HG02610 (cell line): Measurements from ENCODE around the gene BRWD1.
"Not testable (repeated sequence)": the region's sequence is repeated elsewhere in the genome, so short reads cannot be mapped to it uniquely, and the experiment has no call there.

Source experiments
- ATAC-seq: cut with Tn5 transposase; IDR thresholded peaks from one replicate; pipeline ENCODE4 v1.9.1; 2021; ENCODE audit warnings: mild to moderate bottlenecking, moderate library complexity; ENCODE audit not compliant: unreplicated experiment

The BRWD1 gene

DNA sequence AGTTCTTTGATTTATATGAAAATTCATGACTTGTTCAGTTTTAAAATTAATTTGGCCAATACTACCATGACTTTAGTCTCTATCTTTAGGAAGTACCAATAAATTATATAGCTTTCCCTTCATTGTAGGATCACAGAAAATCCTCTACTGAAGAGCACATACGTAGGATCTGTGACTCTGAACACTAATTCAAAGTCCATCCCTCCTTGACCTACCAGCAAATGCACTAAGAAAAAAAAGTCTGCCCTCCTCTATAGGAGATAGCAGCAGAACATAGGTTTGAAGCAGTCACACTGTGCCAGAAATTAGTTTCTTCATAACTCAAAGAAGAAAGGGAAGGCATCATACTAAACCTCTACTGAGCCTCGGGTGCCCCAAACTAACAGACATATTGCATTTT is 16.5 kb downstream of the BRWD1 start:
- no peak for ATAC-seq

DNA sequence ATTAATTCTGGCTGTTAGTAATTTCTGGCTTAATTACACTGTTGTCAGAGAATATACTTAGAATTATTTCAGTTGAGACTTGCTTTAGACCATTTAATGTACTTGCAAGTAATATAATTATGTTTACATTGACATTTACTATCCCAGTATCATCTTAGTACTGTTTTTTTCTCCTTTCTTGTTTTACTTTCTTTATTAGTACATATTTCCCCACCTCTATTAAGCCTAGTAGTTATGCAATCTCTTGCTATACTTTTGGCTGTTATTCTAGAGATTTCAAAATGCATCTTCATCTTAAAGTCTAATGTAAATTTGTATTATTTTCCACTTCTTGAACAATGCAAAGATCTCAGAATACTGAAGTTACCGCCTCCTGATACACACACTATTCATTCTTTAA is 24.4 kb downstream of the BRWD1 start:
- ATAC-seq, result no peak

DNA sequence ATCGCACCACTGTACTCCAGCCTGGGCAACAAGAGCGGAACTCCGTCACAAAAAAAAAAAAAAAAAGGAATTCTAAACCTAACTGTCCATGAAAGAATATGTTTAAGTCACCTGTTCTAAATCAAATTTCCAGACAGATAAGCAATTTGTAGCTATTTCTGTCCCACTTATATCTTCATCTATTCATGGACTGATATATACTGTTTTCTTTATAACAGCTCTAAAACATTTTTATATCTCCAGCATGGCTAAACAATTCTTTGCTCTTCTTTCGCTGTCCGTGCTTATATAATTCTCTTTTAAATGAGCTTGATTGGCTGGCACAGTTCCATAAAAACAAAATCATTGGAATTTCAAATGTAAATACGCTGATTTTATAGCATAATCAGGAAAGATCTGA is 30.5 kb downstream of the BRWD1 start:
- ATAC-seq, result no peak

DNA sequence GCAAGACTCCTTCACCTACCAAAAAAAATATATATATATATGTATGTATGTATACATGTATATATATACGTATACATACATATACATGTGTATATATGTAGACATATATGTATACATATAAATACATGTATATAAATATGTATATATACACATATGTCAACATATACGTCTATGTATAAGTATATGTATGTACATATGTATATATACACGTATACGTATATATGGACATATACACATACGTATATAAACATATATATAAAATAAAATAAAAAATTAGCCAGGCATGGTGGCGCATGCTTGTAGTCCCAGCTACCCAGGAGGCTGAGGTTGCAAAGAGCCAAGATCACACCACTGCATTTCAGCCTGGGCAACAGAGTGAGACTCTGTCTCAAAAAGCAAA is 31.6 kb downstream of the BRWD1 start:
- ATAC-seq, result no peak

DNA sequence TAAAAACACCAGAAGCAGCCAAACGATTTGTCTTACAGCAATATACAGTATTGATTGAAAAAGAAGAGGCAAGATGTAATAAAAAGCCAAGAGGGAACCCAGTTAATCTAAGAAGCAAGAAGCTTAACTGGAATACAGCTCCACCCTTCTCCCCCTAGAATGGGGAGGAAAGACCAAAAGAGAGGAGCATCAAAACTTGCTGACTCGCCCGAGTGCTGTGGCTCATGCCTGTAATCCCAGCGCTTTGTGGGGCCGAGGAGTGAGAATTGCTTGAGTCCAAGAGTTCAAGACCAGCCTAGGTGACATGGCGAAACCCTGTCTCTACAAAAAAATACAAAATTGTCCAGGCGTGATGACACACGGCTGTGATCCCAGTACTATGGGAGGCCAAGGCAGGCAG is 32.2 kb downstream of the BRWD1 start:
- no peak for ATAC-seq

DNA sequence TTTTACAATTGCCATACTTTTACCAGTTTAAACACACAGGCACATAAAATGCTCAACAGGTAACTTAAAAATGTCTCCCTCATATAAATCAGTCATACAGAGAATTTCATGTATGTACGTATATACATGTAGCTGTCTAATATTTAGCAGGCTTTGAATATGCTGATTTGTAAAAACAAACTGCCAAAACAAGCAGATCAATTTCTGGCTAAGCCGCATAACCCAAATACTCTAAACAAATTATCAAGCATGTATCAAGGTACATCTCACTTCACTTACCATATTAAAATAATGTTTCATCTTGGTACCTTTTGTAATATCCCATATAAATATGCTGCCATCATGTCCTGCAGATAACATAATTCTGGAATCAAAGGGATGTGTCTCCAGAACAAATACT is 43.8 kb downstream of the BRWD1 start:
- no peak for ATAC-seq

DNA sequence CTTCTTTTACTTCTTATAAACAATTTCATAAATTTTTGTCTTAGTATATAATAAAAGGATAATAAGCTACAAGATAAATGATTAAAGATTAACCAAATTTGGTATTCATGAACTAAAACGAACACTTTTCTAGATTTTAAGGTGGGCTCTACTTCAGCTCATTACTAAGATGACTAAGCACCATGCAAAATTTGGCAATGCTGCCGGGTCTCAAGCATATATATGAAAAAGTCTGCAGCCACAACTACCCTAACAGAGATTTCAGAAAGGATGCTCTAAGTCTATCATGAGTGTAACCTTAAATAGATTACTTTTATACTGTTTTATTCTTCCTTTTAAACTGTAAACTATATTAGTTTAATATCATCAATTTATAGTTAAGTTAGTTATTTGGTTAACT is 47.8 kb downstream of the BRWD1 start:
- no peak for ATAC-seq

DNA sequence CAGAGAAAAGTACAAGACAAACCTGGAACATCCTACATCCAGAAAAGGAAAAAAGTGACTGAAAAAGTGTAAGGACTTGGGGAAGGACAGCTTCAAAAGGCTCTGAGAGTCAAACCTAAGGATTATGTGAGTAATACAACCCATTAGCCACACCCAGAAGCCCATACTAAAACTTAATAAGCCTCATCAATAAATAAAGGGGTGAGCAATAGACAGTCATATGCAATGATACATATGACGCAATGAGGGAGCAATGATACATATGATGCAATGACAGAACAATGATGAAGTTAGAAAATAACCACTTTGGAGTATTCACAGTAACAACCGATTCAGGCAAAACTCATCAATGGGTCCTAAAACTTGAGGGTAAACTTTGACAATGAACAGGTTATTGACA is 50.1 kb downstream of the BRWD1 start:
- no peak for ATAC-seq

DNA sequence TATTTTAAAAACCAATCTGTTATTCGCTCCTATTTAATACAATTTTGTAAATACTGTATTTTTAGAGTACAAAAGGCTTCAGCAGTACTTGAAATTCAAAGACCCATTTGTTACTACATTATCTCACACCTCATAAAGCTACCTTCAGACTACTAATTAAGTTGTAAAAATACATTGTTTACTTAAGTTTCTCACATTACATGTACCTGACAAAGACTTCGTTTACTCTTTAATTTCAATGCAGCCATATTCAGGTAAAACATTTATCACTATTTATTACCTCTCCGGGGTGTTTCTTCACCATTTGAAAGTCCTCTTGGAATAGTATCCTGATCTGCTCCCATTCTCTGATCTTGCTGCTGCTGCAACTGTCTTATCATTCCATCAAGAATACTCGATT is 55.2 kb downstream of the BRWD1 start:
- no peak for ATAC-seq

DNA sequence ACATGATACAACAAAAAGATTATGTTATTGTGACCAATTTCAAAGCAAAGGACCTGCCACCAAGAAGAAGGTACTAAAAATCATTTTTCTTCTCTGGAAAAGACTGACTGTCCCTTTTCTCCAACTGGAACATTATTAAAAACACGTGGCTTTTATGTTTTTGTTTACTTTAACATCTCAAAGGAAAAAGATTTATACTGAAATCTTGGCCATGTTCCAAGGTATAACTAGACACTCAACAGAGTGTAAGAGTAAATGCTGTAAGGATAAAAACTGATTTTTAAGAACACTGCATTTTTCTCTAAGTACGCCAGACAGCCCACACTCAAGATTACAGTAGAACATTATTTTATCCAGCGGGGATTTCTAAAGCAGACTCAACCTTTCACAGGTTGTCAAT is 62.1 kb downstream of the BRWD1 start:
- no peak for ATAC-seq

DNA sequence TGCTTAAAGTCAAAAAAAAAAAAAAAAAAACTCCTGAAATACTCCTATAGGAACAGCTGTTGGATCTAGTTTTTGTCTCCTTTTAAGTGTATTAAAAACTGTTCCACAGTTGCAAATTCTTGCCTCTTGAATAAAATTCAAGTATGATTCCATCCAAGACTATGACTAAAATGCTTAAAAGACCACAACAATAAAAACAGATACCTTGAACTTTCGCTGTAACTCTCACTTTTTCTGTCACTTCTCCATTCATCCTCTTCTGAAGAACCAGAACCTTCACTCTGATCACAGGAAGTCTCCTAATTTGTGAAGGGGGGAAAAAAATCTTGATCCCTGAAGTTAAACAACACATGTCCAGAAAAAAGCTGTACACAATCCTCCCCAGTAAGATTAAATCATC is 75.2 kb downstream of the BRWD1 start:
- ATAC-seq, result no peak

DNA sequence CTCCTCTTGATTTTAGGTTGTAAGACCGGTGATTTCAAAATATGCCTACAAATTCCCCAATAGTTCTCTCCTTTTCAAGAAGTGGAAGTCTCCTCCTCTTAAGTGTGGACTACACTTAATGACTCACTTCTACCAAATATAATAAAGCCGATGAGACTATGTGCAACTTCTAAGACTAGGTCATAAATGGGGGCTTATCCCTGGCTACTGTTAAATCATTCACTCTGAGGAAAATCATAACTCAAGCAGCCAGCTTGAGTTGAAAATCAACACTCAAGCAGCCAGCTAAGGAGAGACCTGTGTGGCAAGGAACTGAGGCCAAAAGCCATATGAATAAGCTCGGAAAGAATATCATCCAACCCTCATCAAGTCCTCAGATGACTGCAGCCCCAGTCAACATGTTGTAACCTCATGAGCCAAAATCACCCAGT is 80.6 kb downstream of the BRWD1 start:
- no peak for ATAC-seq

DNA sequence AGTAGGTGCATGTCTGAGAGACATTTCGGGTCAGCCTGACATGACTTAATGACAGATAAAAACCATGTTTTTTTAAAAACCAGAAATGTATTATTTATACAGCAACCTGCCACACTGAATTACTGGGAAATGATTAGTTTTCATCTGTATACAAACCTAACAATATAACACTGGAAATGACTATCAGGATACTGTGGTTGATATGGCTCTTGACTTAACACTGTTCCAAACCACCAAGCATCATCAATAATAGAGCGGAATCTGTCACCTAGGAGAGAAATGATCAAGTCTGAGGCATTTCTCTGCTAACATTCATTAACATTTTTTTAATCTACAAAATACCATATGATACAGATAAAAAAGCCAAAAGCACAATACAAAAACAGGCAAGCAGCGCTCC is 88.5 kb downstream of the BRWD1 start:
- no peak for ATAC-seq

DNA sequence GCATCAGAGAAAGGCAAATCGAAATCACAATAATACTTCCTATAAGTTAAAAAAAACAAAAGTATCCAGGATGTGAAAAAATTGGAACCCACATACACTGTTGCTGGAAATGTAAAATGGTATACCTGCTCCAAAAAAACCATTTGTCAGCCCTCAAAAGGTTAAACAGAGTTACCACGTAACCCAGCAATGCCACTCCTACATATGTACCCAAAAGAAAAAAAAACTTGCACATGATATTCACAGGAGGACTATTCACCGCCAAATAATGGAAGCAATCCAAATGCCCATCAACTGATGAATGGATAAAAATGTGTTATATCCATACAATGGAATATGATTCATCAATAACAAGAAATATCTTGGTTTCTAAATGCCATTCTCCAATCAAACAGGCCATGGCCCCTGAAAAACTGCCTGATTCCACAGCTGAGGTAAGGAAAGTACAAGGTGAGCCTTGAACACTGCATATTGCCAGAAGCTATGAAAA is 91.4 kb downstream of the BRWD1 start:
- no peak for ATAC-seq

DNA sequence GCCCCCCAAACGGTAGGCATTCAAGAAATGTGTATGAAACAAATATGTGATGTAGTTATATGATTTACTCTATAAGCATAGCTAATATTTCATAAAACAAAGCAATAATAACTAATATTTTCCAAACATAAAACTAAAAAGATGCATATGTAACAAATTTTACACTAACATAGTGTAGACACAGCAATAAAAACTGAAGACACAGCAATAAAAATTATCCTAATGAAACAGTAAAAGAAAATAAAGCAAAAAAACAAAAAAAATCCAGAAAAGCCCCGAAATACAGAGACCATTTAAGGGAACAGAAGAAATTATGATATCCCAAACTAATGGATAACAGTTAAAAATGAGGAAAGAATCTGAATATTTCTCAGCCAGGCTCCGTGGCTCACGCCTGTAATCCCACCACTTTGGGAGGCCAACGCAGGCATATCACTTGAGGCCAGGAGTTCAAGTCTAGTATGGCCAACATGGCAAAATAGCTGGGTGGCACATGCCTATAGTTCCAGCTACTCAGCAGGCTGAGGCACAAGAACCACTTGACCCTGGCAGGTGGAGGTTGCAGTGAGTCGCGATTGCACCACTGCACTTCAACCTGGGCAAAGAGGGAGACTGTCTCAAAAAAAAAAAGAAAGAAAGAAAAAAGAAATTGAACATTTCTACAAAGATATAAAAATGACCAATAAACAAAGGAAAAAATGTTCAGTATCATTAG is 92.0 kb downstream of the BRWD1 start:
- no peak for ATAC-seq

DNA sequence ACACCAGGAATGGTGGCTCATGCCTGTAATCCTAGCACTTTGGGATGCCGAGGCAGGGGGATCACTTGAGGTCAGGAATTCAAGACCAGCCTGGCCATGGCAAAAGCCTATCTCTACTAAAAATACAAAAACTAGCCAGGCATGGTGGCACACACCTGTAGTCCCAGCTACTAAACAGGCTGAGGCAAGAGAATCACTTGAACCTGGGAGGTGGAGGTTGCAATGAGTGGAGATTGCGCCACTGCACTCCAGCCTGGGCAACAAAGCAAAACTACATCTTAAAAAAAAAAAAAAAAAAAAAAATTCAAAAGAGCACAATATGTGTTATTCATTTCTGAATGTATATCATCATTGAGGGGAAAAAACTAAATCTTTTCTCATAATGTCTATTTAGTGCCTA is 92.6 kb downstream of the BRWD1 start:
- not testable (repeated sequence) for ATAC-seq

DNA sequence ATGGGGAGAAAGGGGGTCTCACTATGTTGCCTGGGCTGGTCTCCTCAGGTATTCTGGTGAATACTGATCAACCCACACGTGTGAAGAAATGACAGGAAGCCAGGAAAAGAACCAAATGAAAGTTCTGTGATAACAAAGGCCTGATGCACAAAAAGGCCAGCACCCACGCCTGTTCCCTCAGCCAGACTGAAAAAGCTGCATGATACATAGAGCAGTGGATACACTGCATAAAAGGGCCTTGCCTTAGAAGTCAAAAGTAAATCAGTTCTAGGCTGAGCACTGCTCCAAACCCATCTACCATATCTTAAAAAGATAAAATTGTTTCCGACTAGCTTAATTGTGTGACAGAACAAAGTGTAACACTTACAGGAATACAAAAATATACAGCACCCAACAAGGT is 93.3 kb downstream of the BRWD1 start:
- ATAC-seq, result no peak

DNA sequence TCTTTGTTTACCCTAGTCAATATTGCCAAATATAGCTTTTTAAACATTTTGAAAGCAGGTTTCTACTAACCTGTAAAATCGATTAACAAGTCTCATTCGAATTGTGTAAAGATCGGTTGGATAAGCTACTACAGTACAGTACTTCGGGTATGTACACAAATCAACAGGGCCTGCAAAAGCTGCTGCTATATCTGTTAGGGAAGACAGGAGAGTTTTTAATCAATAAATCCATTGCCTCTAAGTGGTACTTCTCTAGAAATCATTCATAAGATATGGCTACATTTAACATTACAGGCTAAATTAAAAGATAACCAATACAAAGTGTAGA is 95.4 kb downstream of the BRWD1 start:
- no peak for ATAC-seq

DNA sequence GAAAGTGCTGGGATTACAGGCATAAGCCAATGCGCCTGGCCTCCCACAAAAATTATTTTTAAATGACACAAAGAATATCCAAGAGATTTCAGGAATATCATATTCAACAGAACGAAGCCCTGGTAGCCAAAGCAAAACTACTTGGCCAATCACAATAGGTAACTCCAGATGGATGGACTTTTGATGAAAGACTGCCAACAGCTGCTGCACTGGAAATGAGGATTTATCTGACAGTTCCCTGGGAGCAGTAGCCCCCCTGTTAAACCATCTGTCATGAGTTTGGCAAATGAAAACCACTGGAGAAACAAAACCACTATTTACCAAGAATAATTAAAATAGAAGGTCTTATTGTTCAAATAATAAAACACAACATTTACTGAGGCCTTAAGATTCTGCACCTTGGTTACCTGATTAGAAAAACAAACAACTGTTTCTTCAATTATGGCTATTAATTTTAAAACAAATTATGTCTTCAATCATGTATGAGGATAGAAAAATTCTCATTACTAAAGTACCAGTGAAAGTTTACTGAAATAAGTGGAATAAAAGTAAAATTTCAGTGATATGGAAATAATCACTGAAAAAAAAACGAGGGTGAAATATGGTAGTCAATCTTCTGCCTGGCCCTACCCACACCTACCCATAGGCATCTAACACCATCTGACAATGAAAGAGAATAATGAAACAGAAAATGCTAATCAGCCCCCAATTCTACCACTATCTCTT is 95.9 kb downstream of the BRWD1 start:
- ATAC-seq, result no peak

DNA sequence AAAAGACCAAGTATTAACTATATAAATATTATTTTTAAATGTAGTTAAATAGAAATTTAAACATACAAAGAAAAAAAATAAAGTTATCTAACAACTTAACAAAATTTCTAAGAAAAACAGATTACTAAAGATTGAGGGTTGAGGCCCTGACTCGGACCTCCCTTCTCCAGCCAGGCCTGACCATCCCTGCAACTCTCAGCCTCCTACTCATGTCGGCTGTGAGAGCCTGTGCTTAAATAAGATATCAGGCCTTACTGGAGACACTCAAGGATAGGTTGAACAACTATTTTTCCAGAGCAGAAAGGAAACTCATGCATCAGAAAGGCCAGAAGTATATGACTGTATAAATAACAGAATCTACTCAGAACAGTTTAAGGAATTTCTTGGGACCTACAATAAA is 97.1 kb downstream of the BRWD1 start:
- no peak for ATAC-seq

DNA sequence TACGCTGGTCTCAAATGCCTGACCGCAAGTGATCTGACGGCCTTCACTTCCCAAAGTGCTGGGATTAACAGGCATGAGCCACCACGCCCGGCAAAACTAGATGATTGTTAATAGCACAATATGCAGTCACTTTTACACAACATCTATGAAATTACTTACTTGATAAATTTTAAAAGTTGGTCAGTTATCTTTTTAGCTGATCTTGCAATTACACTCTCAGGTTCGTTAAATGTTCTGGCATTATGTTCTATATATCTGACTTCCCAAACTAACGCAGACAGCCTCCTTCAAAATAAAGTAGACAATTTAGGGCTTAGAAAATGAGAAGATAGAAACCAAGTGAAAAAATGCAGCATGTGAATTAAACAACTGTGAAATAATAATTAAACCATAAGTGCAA is 98.4 kb downstream of the BRWD1 start:
- ATAC-seq, result no peak

DNA sequence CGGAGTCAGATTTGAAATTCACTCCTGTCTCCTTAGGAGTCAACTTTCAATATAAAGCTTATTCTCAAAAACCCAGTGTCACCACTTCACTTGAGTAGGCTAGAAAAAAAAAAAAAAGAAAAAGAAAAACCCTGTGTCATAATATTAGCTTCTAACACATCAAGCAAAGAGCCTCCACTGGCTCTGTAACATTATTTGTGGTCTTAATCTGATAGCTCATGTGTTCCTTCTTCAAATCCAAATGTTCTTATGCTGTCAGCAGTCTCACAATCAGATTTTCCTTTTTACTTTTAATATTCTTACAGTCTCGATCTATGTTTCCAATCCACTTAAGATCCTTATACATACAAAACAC is 104.1 kb downstream of the BRWD1 start:
- ATAC-seq, result no peak
